Stimulated activated CD4-positive, alpha-beta T cell treated with anti-CD3 and anti-CD28 coated beads, Interleukin-15, amount 100 ng/mL, for 24 hours (primary cell): Measurements from ENCODE around the gene BBS1.
A peak's percentile ranks its signal among the peaks of the same experiment; 100 is the strongest.

Source experiments
- DNase-seq: peaks from one replicate; pipeline ENCODE4 v3.0.0-alpha.2; 2020

Gene BBS1

GRCh38 chr11:66555416-66555815 lies 45.0 kb downstream of the BBS1 start:
- no peak for DNase-seq

DNA sequence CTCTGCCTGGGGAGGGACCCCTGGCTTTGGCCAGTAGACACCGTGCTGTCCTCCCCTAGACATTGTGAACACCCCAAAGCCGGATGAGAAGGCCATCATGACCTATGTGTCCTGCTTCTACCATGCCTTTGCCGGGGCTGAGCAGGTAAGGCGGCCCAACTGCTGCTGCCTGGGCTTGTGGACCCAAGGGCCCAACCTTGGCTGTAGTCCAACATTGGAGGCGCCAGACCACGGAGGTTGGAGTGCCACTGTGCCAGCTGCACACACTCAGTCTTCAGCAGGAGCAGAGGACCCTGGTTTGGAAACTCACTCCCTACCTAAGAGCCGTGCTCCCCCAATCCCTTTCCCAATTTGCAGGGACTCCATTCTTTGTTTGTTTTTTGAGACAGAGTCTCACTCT lies 45.7 kb downstream of the BBS1 start:
- no peak for DNase-seq

DNA sequence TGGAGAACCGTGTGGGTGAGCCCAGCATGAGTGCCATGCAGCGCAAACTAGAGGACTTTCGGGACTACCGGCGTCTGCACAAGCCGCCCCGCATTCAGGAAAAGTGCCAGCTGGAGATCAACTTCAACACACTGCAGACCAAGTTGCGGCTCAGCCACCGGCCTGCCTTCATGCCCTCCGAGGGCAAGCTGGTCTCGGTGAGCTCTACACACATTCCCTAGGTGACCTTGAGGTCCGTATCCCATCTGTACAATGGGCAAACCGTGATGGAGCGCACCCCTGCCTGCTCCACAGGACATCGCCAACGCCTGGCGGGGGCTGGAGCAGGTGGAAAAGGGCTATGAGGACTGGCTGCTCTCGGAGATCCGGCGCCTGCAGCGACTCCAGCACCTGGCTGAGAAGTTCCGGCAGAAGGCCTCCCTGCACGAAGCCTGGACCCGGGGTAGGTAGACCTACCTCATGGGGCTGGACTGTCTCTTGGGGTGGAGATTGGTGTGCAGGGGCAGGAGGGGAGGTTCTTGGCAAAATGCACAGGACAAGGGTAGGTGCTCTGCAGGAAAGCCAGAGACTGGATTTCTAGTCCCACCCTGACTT lies 47.4 kb downstream of the BBS1 start:
- no peak for DNase-seq

DNA sequence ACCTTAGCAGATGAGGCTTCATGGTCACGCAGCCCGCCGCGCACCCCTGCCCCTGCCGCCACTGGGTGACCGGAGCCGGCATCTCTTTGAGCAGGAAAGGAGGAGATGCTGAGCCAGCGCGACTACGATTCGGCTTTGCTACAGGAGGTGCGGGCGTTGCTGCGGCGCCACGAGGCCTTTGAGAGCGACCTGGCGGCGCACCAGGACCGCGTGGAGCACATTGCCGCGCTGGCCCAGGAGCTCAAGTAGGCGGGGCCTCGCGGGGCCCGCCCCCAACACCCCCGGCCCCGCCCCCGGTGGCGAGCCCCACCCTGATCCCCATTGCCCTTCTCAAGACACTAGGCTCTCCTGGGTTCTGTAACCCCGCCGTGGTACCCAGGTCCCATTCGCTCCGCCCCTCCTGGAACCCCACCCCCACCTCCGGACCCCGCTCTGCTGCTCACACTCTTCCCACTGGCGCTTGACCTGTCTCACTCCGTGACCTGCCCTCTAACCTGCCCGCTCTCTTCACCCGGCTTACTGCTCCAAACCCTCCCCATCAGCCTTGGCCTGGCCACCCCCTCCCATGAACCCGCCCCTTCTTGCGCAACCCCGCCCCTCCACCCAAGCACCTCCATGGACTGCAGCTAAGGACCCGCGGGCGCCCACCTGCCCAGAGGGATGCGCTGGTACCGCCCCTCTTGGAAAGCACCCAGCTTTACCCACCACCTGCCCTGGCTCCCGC lies 48.9 kb downstream of the BBS1 start:
- DNase-seq: peak; percentile 45

- DNase-seq: no peak
Observed at GRCh38 chr11:66559866-66560676, 49.6 kb downstream of the BBS1 start.

GRCh38 chr11:66561178-66561974 lies 50.9 kb downstream of the BBS1 start:
- DNase-seq: no peak

DNA sequence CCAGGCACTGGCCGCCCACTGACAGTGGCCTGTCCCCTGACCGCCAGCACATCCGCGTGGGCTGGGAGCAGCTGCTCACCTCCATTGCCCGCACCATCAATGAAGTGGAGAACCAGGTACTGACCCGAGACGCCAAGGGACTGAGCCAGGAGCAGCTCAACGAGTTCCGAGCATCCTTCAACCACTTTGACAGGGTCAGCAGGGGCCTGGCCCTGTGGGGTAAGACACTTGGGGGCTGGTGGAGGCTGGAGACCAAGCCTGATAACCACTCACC lies 51.5 kb downstream of the BBS1 start:
- no peak for DNase-seq

DNA sequence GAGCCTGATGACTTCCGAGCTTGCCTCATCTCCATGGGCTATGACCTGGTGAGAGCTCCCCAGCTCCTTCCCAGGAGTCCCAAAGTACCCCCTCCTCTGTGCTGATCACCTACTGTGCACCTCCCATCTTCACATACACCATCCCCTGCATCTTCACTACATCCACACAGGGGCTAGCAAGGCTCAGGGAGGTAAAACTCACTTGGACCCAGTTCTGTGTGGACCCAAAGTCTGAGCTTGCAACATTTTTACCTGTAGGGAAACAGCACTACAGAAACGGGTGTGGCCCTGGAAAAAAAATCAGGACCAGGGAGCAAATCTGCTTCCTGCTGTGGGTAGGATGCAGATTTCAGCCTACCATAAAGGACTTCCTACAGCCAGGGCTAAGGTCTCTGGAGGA lies 51.8 kb downstream of the BBS1 start:
- no peak for DNase-seq

- DNase-seq: no peak
Observed at GRCh38 chr11:66562907-66563583, 52.6 kb downstream of the BBS1 start.

DNA sequence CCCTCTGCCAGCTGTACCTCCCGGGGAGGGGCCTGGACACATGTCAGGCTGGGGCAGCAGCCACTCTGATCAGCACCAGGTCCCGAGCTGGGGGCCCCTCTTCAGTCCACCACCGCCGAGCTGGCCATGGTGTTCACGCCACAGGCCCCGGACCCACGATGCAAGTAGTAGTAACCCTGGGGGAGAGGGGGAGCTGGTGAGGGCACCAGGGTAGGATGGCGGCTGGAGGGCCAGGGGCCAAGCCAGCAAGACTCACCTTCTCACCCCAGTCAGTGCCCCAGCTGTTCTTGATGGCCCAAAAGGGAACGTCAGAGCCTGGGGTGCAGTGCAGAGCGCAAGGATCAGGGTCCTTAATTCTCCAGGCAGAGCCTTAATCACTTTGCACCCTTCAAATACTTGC lies 53.4 kb downstream of the BBS1 start:
- no peak for DNase-seq

- DNase-seq: no peak
Observed at GRCh38 chr11:66564538-66564937, 54.1 kb downstream of the BBS1 start.

- DNase-seq: no peak
Observed at GRCh38 chr11:66564984-66565383, 54.5 kb downstream of the BBS1 start.

DNA sequence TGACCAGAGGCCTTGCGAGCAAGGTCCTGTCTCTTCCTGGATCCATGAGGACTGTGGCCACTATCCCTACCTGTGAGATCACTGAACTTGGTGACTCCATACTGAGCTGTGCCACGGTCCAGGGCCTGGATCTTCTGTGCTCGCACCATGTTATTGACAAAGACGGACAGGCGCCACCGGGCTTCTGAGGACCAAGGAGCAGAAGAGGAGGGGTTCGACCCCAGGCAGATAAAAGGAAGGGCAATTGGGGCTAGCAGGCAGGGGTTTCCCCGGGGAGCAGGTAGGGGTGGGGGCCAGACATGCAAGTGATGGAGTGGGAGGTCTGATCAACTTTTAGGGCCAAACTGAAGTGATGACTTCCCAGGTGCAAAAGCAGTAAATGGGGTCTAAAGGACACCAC lies 55.8 kb downstream of the BBS1 start:
- DNase-seq: no peak

DNA sequence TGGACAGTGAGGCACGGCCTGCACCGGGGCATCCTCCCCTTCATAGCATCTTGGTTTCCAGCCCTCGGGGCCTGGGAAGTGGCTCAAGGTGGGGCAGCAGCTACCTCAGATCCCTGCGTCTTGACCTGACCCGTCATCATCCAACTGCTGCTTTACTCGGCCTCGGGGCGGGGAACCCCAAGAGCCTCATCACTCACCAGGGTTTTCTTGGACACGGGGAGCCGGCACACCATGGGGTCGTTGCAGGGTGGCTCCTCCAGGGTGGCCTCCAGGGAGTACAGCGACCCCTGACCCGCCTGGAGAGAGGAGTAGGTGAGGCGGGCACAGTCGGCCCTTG lies 57.3 kb downstream of the BBS1 start:
- no peak for DNase-seq

- peak; percentile 83 for DNase-seq
Observed at GRCh38 chr11:66568124-66568916, 57.9 kb downstream of the BBS1 start, which contains the start of gene CTSF. CTSF (minus strand) TSS chr11:66568606; CDS start chr11:66568486, 120 bp downstream.

DNA sequence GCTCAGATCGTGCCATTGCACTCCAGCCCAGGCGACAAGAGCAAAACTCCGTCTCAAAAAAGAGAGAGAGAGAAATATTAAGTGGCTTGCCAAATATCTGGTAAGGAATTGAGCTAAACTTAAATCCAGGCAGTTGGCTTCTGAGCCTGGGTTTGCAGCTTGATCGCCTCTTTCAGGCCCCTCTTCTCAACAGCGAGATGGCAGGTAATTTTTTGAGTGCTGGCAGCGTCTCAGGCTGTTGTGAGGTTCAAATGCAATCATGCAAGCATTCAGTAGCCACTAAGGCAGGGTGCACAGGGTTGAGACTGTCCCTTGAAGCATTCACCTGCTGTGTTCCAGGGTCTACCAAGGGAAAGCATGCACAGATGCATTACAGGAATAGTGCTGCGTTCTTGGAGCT lies 58.6 kb downstream of the BBS1 start:
- DNase-seq: no peak

DNA sequence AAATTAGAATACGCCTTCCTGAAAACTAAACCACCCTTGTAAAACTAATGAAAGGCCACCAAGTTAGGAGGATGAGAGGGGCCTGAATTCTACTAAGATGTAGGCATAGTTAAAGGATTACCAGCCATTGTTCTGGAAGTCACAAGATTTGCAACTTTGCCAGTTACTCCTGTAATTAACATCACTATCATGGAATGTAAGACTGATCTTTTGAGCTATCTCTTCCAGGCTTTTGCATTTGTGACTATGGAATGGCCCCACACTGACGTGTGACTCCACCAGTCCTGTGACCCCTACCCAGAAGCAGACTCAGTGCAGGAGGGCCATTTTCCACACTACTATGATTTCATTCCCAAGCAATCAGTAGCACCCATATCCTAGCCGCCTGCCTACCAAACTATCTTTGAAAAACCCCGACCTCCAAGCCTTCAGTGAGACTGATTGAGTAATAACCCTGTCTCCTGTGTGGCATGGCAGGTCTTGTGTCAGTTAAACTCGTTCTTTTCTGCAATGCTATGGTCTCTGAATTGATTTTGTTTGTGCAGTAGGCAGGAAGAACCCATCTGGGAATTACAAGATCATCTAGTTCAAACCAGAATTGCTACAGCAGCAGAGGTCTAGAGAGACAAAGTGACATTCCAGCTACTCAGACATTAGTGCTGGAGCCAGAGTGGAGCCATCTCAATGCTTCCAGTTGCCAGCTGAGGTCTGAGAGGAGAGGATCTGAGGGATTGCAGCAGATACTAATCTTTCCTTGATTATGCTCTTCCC lies 59.8 kb downstream of the BBS1 start:
- DNase-seq: no peak

DNA sequence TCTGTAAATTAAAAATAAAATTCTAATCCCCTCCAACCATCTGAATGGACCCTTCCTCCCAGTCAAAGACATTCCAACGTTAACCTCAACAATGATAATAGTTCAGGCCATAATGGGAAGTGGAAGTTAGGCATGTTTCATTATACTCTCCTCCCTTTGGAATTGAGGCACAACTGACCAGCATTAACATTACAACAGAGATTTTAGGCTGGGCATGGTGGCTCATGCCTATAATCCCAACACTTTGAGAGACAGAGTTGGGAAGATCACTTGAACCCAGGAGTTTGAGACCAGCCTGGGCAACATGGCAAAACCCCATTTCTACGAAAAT lies 60.4 kb downstream of the BBS1 start:
- no peak for DNase-seq

DNA sequence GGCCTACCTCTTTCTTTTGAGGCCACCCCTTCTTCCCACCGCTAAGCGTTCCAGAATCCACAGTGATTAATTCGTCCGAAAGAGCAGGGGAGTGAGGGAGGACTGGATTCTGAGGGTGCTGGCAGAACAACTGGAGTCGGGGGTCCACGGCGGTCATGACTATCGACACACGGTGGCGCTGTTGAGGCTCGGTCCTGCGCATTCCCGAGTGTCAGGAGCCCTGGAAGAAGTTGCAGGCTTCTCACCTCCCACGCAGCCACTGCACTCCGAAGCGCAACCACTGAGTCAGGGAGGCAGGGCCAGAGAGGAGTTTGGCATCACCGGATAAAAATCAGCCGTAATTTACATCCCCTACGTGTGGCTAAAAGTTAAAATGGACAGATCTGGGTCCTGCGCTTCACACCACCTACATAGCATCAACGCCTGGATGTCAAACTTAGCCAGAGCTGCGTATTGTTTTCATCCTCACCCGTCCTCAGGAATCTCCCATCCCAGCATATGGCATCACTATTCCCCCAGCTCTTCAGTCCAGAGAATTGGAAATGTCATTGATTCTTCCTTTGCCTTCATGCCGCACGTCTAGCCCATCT lies 68.7 kb downstream of the BBS1 start:
- peak; percentile 92 for DNase-seq

DNA sequence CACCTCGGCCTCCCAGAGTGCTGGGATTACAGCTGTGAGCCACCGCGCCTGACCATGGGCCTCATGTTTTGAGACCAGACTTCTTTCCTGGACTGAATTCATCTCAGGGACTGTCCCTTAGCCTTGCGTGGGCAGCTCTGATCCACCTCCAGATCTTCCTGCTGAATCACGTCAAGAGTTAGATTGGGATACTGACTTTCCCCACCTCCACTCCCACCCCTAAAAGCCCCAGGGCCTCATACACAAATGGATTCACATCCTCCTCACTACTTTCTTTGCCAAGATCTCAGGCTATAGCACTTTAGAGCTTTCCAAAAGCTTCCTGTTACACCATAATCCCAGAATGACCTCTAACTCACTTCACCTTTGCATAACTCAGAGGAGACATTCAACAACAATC lies 70.4 kb downstream of the BBS1 start:
- no peak for DNase-seq

GRCh38 chr11:66581261-66581660 lies 70.8 kb downstream of the BBS1 start:
- no peak for DNase-seq
